CD14-positive monocyte (primary cell): Measurements from ENCODE around the gene MSMO1. TPM values are rescaled to one million over a fixed set of nuclear protein-coding genes. Genes with fewer than 3 reads are reported as not detected.
A peak's percentile ranks its signal among the peaks of the same experiment; 100 is the strongest.

Source experiments
- DNase-seq, 3 donors: peaks; one replicate each; pipeline ENCODE4 v3.0.0-alpha.2; 2011 to 2022
- H2AFZ ChIP-seq: 2 replicates; pipeline ENCODE4 v1.6.0; 2012; ENCODE audit warnings: mild to moderate bottlenecking, low read depth, low read length, inconsistent platforms; ENCODE audit not compliant: insufficient read depth, poor library complexity, severe bottlenecking
- H3K27ac ChIP-seq, 2 donors: 1 replicate in 1 of 2; 2 replicates in 1 of 2; pipeline ENCODE4 v1.5.1; 2012 to 2013; ENCODE audit warnings: low read length in 2 of 2, control low read depth in 1 of 2, inconsistent platforms in 1 of 2, low read depth in 1 of 2, mild to moderate bottlenecking in 1 of 2
- H3K27me3 ChIP-seq, 2 donors: one replicate each; pipeline versions ENCODE4 v1.6.0 to v1.6.1; 2011 to 2013; ENCODE audit warnings: low read length in 2 of 2; ENCODE audit not compliant: control insufficient read depth in 2 of 2, insufficient read depth in 2 of 2
- H3K36me3 ChIP-seq, 2 donors: replicated peaks in 1 of 2; 1 replicate in 1 of 2; 2 replicates in 1 of 2; pipeline versions ENCODE4 v1.5.1 to v1.6.1; 2012 to 2013; ENCODE audit warnings: low read length in 2 of 2, control low read depth in 1 of 2, inconsistent platforms in 1 of 2, mild to moderate bottlenecking in 1 of 2; ENCODE audit not compliant: insufficient read depth in 2 of 2, control insufficient read depth in 1 of 2
- H3K4me1 ChIP-seq, 2 donors: 1 replicate in 1 of 2; 2 replicates in 1 of 2; pipeline versions ENCODE4 v1.5.1 to v1.6.1; 2012 to 2013; ENCODE audit warnings: low read length in 2 of 2, control low read depth in 1 of 2, inconsistent platforms in 1 of 2, mild to moderate bottlenecking in 1 of 2, moderate library complexity in 1 of 2; ENCODE audit not compliant: insufficient read depth in 2 of 2, control insufficient read depth in 1 of 2
- H3K4me2 ChIP-seq: replicated peaks from 2 replicates; pipeline ENCODE3; 2012; ENCODE audit warnings: low read length, moderate library complexity, mild to moderate bottlenecking; ENCODE audit not compliant: poor library complexity, severe bottlenecking; ENCODE audit errors: extremely low read depth
- H3K4me3 ChIP-seq, 3 experiments: fragments of 200-600 bp in 1 of 3; sonication (generic) in 1 of 3; replicated peaks in 1 of 3; 1 replicate in 2 of 3; 2 replicates in 1 of 3; pipeline ENCODE4 v1.5.1; 2011 to 2013; ENCODE audit warnings: low read length in 3 of 3, mild to moderate bottlenecking in 3 of 3, control low read depth in 2 of 3, low read depth in 2 of 3, inconsistent platforms in 1 of 3, moderate library complexity in 1 of 3
- H3K79me2 ChIP-seq: 2 replicates; pipeline ENCODE4 v1.6.0; 2012; ENCODE audit warnings: mild to moderate bottlenecking, control low read depth, inconsistent platforms, low read length, moderate library complexity; ENCODE audit not compliant: insufficient read depth
- H3K9ac ChIP-seq: 2 replicates; pipeline ENCODE4 v1.6.0; 2017; ENCODE audit warnings: low read length, mild to moderate bottlenecking; ENCODE audit not compliant: insufficient read depth, poor library complexity, severe bottlenecking
- H3K9me3 ChIP-seq, 2 donors: replicated peaks in 1 of 2; 1 replicate in 1 of 2; 2 replicates in 1 of 2; pipeline versions ENCODE4 v1.5.1 to v1.6.1; 2012 to 2013; ENCODE audit warnings: low read length in 2 of 2, control low read depth in 1 of 2; ENCODE audit not compliant: control insufficient read depth in 1 of 2, insufficient read depth in 1 of 2
- H4K20me1 ChIP-seq: 2 replicates; pipeline ENCODE4 v1.6.0; 2012; ENCODE audit warnings: mild to moderate bottlenecking, low read length, control low read depth, moderate library complexity; ENCODE audit not compliant: insufficient read depth
- H3K27ac Mint-ChIP-seq, 7 donors: one replicate each; pipeline ENCODE4 v1.8.0; 2020; ENCODE audit warnings: mild to moderate bottlenecking in 7 of 7, mixed read lengths in 7 of 7, moderate library complexity in 6 of 7, inconsistent platforms in 2 of 7
- H3K27me3 Mint-ChIP-seq, 3 donors: one replicate each; pipeline ENCODE4 v1.8.0; 2021 to 2022; ENCODE audit warnings: low read depth in 3 of 3, mild to moderate bottlenecking in 3 of 3, mixed read lengths in 3 of 3, moderate library complexity in 3 of 3, inconsistent platforms in 1 of 3
- H3K36me3 Mint-ChIP-seq, 2 donors: one replicate each; pipeline ENCODE4 v1.8.0; 2020; ENCODE audit warnings: mixed read lengths in 2 of 2, inconsistent platforms in 1 of 2, mild to moderate bottlenecking in 1 of 2
- H3K4me1 Mint-ChIP-seq: one replicate; pipeline ENCODE4 v1.8.0; 2020; ENCODE audit warnings: mild to moderate bottlenecking, mixed read lengths
- H3K4me3 Mint-ChIP-seq, 2 donors: one replicate each; pipeline ENCODE4 v1.8.0; 2020; ENCODE audit warnings: mild to moderate bottlenecking in 2 of 2, mixed read lengths in 2 of 2, moderate library complexity in 1 of 2
- H3K9me3 Mint-ChIP-seq, 7 donors: one replicate each; pipeline ENCODE4 v1.8.0; 2020 to 2022; ENCODE audit warnings: mixed read lengths in 7 of 7, mild to moderate bottlenecking in 6 of 7, moderate library complexity in 6 of 7, inconsistent platforms in 2 of 7
- CTCF ChIP-seq: fragments of 200-600 bp; IDR thresholded peaks from one replicate; pipeline ENCODE4 v1.8.0; 2022; ENCODE audit warnings: antibody characterized with exemption, mild to moderate bottlenecking
- intact Hi-C, 2 donors: fragments of 100-400 bp; cut with micrococcal nuclease; formaldehyde crosslinking; loops; one replicate each; pipeline versions ENCODE4 v1.15.0 to v1.15.1; 2023
- polyA plus RNA-seq, 3 donors: library from polyadenylated mRNA; depleted of rRNA in 1 of 3; unstranded in 2 of 3; stranded (reverse) in 1 of 3; fragments of 300-500 nt in 2 of 3; fragments of >200 nt in 1 of 3; fragmentation: Illumina TruSeq in 2 of 3; gene quantifications; 1 replicate in 2 of 3; 2 replicates in 1 of 3; pipeline ENCODE4 v1.2.3, GENCODE V29; 2012 to 2021

MSMO1 gene
- polyA plus RNA-seq, 3 donors, result 3.1 to 7.6 (median 6.0) TPM

- H3K9ac ChIP-seq, result no peak overlapping the region
- peak overlapping the region in 1 of 2 donors; percentile 61 for H3K27ac ChIP-seq
- peaks cover 10% of the 10 kb centered on the region for H4K20me1 ChIP-seq
- DNase-seq, result peak in 1 of 3 donors; percentile 21
- peaks cover 28 to 42% of the 10 kb centered on the region in 2 donors for H3K4me1 ChIP-seq
- no peak overlapping the region for H2AFZ ChIP-seq
- no peak overlapping the region for H3K4me3 ChIP-seq
- H3K36me3 ChIP-seq, result no peaks in the 10 kb centered on the region
- Mint-ChIP-seq H3K9me3 (no peaks in the 10 kb centered on the region), H3K4me3 (no peak overlapping the region), H3K27ac (peak overlapping the region; percentile 18 to 76 (median 38)), H3K36me3 (peaks cover 14 to 18% of the 10 kb centered on the region in 2 donors), H3K27me3 (no peaks in the 10 kb centered on the region), H3K4me1 (peaks cover 49% of the 10 kb centered on the region)
- no peak for TF ChIP-seq CTCF
- H3K9me3 ChIP-seq, result no peaks in the 10 kb centered on the region
- H3K4me2 ChIP-seq, result peak overlapping the region; percentile 29
- H3K27me3 ChIP-seq, result no peaks in the 10 kb centered on the region
- H3K79me2 ChIP-seq, result peaks cover 55% of the 10 kb centered on the region
- intact Hi-C loops, result no loop called here
Observed at GRCh38 chr4:165288639-165289422, 38.6 kb upstream of the MSMO1 start.

- Mint-ChIP-seq H3K4me3 (no peak overlapping the region), H3K27ac (peak overlapping the region in 2 of 7 donors; percentile 31 to 36), H3K36me3 (peaks cover 10 to 14% of the 10 kb centered on the region in 2 donors), H3K9me3 (no peaks in the 10 kb centered on the region), H3K4me1 (peaks cover 54% of the 10 kb centered on the region), H3K27me3 (no peaks in the 10 kb centered on the region)
- no peak for TF ChIP-seq CTCF
- no peak overlapping the region for H3K27ac ChIP-seq
- H3K36me3 ChIP-seq, result no peaks in the 10 kb centered on the region
- H2AFZ ChIP-seq, result no peak overlapping the region
- intact Hi-C loops, result no loop called here
- no peaks in the 10 kb centered on the region for H3K27me3 ChIP-seq
- H3K4me1 ChIP-seq, result peaks cover 33 to 48% of the 10 kb centered on the region in 2 donors
- H3K79me2 ChIP-seq, result peaks cover 55% of the 10 kb centered on the region
- H4K20me1 ChIP-seq, result peaks cover 10% of the 10 kb centered on the region
- H3K9me3 ChIP-seq, result no peaks in the 10 kb centered on the region
- H3K9ac ChIP-seq, result no peak overlapping the region
- H3K4me3 ChIP-seq, result no peak overlapping the region
- no peak for DNase-seq
- H3K4me2 ChIP-seq, result no peak overlapping the region
Observed at GRCh38 chr4:165289423-165289785, 38.1 kb upstream of the MSMO1 start.
